SW480 (cell line): ENCODE data around the gene NAV2.

Source experiments
- DNase-seq: peaks from one replicate; pipeline ENCODE4 v3.0.0-alpha.2; 2016; ENCODE audit warnings: low spot score

NAV2 gene

GRCh38 chr11:19742588-19743292 lies 30.1 kb downstream of the NAV2 start:
- DNase-seq, result peak; percentile 78

DNA sequence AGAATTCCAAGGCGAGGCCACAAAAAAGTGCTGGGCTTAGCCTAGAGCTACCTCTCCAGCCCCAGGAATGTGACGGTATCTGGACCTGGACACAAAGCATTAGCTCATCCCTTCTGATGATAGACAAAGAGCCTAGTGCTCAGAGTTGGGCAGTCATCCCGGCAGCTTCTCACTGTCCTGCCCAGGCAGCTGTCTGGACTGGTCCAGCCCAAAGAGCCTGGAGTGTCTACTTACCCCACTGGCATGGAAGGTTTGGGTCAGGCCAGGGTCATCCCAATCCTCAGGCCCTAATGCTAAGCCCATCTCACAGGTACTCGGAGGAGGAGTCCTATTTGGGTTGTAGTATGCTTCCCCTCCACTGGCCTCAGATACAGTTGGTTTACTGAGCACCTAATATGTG lies 31.0 kb downstream of the NAV2 start:
- DNase-seq, result no peak

DNA sequence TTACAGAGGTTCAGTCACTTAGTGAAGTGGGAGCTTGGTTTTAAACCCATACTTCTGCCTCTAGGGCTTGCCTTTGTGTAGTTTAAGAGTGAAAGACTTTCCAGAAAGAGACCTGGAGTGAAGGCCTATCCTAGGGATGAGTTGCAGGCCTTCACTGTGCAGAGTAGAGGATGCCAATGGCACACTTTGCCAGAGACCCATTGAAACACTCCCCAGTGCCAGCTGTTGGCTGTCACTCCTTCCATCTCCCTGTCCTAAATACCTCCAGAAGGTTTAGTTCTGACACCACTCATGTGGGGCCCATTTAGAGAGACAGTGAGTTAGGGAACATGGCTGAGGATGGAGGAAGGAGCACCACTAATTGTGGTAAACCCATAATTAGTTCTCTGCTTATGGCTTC lies 31.5 kb downstream of the NAV2 start:
- no peak for DNase-seq

DNA sequence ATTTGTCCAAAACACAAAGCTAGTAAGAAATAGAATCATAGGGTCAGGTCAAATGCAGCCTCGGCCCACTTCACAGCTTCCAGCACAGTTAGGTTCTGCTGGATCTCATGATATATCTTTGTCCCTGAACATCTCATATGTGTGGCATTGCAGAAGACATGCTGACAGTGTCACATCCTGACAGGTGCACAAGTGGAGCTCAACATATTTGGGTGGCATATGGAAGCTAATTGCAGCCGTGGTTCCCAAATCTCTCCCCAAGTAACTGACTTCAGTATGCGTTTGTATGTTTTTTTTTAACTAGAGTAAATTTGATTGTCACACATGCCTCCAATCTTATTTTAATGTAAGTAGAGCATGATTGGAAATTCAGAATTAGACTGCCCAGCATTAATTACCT lies 33.4 kb downstream of the NAV2 start:
- no peak for DNase-seq

DNA sequence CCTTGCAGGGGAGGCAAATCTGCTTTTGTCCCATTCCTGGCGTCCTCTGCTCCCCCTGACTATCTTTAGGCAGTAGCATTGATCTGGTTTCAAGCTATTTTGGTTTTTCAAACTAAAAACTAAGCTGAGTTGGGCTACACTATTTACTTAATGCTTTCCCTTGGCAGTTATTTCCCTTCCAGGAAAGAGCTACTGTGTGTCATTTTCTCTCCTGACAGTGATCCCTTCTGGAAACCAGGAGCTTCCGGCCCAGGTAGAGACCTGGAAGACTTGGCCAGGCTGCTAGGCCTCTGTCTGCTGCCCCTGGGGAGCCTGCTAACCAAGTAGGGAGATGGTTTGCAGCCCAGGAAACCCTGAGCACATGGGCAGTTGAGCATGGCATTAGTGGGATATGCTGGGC lies 35.0 kb downstream of the NAV2 start:
- no peak for DNase-seq

- no peak for DNase-seq
Observed at GRCh38 chr11:19751055-19751454, 38.4 kb downstream of the NAV2 start.

DNA sequence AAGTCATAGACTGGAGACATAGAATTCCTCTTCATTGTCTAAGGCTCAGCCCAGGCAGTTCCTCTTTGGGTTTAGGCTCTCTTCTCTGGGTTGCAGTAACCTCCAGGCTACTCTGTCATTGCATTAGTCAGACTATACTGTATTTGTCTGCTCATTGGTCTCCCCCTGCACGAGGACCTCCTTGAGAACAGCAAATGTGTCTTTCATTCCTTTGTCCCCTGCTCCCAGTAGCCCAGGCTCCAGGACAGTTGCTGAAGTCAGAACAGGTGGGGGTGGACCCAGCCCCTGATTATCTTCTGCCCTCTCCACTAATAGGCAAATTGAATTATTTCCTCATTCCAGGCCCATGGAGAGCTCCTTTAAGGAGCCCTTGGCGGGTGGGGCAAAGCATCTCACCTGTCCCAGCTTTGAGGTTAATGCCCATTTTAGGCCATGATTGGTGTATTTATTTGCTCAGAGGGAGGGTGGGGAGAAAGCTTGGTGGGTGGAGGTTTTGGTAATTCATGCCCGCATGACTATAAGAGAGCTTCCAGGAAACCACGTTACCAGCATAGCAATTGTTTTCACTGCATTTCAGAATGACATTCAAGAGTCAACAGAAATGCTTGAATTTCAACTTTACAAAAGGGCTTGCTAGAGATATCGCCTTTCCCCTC lies 40.9 kb downstream of the NAV2 start:
- no peak for DNase-seq

DNA sequence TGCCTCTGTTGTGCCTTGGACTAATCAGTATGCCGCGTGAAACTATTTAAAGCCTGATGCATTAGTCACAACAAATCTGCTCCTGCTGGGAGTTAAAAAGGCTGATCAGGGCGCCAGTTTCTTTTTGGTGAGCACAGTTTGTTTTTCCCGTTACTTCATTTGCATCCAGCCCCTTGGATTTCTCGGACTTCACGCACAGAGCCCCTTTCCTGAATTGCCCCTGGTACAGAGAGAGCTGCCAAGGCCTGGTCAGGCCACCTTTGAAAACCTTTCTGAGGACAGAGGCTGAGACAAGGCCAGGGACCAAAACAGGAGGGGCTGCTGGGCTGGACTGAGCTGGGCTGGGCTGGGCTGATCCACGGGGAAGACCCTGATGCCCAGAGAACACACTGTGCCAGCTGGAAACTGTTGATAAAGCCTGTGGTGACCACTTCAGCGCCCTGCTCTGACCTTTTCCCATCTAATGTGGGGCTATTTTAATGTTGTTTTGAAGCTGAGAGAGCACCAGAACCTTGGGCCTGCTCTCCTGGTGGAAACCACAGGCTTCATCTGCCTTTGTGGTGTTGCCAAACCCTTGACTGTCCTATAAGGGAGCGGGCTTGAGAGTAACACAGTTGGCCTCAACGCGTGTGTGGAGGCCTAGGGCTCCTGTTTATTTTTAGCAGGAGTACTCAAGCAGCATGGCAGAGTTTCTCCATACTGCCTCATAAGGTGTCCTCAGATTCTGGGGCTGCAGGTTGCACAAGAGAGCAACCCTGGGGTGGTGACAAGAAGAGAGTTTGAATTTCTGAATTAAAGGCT lies 44.2 kb downstream of the NAV2 start:
- no peak for DNase-seq

- no peak for DNase-seq
Observed at GRCh38 chr11:19759389-19759788, 46.8 kb downstream of the NAV2 start.

DNA sequence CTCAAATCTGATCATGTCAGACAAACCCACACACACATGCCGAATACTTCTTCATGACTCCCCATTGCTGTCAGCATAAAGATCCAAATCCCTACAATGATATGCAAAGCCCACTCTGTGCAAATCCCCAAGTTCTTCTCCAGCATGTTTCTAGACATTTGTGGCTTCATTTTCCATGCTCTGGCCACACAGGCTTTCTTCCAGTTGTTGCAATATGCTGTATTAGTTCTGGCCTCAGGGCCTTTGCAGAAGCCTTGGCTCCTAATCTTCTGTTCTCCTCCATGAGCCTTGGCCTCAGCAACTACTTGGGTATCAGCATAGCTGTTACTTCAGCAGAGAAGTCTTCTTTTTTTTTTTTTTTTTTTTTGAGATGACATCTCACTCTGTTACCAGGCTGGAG lies 49.6 kb downstream of the NAV2 start:
- no peak for DNase-seq

DNA sequence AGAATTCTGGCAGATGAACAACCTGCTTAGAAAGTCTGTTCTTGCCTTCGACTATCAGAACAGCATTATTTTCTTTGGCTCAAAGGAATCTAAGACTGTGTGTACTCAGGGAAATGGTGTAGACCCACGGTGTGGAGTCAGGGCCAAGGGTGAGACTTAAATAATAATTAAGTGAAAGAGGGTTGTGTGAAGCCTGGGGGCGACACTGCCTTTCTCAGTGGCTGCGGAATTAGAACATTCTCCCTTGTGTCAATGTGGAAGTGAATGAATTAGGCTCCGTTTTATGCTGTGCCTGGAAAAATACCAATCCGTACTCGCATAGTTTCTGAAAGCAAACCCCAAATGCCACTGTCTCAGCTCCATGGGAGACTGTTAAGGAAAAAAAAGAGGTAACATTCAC lies 50.7 kb downstream of the NAV2 start:
- no peak for DNase-seq

DNA sequence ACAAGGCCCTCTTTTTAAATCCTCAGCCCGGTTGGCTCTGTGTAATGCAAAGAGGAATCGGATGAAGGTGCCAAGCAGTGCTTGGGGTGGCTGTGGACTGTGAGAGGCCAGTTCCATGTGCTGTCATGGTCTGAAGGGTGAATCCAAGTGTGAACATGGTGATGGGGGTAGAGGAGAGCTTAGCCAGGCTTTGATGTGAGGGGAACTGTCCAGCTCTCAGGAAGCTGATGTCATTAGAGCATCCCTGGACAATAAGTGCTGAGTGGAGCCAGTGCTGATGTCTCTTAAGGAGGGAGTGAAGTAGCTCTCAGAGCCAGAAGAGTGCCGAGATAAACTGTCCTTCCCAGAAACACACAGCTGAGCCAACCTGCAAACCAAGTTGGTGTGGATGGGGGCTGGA lies 53.6 kb downstream of the NAV2 start:
- no peak for DNase-seq

DNA sequence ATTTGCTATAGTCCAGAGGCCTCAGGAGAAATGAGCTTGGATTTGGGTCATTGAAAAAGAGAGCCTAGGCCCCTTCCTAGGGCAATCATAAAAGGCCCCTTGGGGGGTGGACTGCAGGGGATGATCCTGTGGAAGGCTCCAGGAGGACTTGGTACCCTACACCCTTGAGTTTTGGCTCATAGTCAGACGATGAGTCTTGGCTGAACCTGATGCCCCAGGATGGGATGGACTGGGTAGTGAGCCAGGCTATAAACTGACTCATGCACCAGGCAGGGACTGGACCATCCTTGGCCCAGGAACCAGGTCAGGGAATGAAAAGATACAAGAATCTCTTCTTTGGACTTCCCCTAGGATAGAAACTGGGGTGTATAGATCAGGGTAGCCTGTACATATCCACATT lies 54.2 kb downstream of the NAV2 start:
- no peak for DNase-seq

DNA sequence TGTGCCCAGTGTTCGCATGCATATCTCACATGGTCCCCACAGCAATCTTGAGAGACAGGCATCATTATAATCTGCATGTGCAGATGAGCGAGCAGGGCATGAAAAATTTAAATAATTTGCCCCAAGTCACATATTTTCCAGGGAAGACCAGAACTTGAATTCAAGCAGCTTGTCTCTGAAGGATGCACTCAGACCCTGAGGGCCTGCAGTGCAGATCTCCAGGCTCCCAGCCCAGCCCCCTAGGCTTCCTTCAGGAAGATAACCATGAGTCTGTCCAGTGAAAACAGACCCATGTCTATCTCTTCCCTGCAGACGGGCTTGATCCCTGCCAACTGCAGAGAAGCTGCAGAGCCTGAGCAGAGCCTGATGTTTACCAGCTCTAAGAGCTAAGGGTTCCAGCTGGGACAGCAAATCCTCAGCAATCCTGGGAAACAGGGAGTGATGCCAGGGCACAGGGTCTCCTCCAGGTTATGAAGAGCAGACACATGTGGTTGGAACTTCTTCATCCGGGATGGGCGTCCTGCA lies 55.1 kb downstream of the NAV2 start:
- DNase-seq, result no peak

DNA sequence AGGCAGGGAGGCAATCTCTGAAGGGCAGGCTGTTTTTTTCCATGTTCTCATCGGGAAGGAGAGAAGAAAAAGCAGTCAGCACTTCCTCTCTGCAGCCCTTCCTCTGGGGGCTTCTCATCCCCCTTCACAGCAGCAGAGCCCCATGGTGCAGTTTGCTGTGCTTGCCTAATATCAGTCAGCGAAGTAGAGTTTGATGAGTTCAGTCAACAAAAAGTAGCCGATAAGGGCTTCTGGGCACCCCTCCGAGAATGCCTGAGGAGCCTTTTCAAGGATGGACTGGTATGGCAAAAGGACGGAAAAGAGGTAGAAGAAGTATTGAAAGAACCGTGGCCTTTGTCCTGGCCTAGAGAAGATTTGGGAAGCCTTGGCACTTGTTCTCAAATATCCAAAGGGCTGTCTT lies 55.6 kb downstream of the NAV2 start:
- DNase-seq, result no peak

- DNase-seq, result no peak
Observed at GRCh38 chr11:19768815-19769214, 56.2 kb downstream of the NAV2 start.

GRCh38 chr11:19769820-19770219 lies 57.2 kb downstream of the NAV2 start:
- peak; percentile 84 for DNase-seq

DNA sequence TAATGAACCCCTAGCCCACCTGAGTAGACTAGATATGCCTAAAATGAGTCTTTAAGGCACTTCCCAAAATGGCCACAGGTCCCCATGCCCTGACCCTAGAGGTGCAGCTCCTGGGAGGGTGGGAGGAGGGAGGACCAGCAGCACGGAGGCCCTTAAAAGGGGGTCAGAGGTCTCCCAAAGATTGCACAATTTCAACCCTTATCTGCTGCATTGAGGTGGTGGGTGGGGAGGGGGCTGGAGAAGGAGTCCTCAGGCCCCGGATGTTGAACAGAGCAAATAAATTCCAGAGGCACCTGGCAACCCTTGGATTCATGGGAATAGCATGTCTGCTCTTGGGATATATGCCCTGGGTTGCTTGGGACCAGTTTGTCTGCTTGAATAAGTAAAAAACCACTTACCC lies 57.6 kb downstream of the NAV2 start:
- DNase-seq, result no peak

- no peak for DNase-seq
Observed at GRCh38 chr11:19771463-19771862, 58.8 kb downstream of the NAV2 start.

DNA sequence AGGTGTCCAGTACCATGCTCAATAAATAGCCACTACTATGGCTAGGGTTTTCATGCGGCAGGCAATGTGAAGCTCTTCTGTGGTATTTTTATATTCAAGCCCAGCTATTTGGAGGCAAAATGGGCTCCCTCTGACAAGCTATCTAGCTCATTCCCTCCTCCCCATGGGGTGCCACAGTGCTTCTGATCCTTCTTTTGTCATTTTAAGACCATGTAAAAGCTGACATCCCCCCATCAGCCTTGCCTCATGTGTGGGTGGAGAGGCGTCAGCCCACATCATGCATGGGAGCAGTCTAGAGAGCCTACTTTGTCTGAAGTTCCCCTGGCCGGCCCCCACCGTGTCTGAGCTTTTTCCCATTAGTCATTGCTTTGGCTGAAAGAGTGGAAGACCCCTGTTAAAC lies 59.8 kb downstream of the NAV2 start:
- DNase-seq, result no peak

- no peak for DNase-seq
Observed at GRCh38 chr11:19774329-19774728, 61.7 kb downstream of the NAV2 start.

- DNase-seq, result no peak
Observed at GRCh38 chr11:19774817-19775580, 62.4 kb downstream of the NAV2 start.
